Upper lobe of right lung (tissue), 1 donor: Measurements from ENCODE around the gene ZSWIM9. TPM values are rescaled to one million over a fixed set of nuclear protein-coding genes. Genes with fewer than 3 reads are reported as not detected.
A peak's percentile ranks its signal among the peaks of the same experiment; 100 is the strongest.

Experiments used
- ATAC-seq: fragments of 200-7000 bp; cut with Tn5 transposase; one replicate; pipeline ENCODE4 v1.9.1; 2020; ENCODE audit warnings: mild to moderate bottlenecking, moderate library complexity
- DNase-seq: peaks from one replicate; pipeline ENCODE4 v3.0.0-alpha.2; 2020
- H3K27ac ChIP-seq: fragments of 200-600 bp; one replicate; pipeline ENCODE4 v1.8.0; 2022
- H3K27me3 ChIP-seq: fragments of 200-600 bp; one replicate; pipeline ENCODE4 v1.8.0; 2022; ENCODE audit warnings: mild to moderate bottlenecking
- H3K36me3 ChIP-seq: fragments of 200-600 bp; one replicate; pipeline ENCODE4 v1.8.0; 2022
- H3K4me1 ChIP-seq: fragments of 200-600 bp; one replicate; pipeline ENCODE4 v1.8.0; 2022
- H3K4me3 ChIP-seq: fragments of 200-600 bp; one replicate; pipeline ENCODE4 v1.8.0; 2022; ENCODE audit warnings: mild to moderate bottlenecking
- H3K9me3 ChIP-seq: fragments of 200-600 bp; one replicate; pipeline ENCODE4 v1.8.0; 2022
- intact Hi-C: fragments of 100-400 bp; cut with DNase I; formaldehyde crosslinking; loops from one replicate; pipeline ENCODE4 v1.11.0; 2022
- total RNA-seq: library from RNA; stranded (reverse); fragmentation: NEBNext Ultra II Directional; extraction: Animal tissue kit (Norgen Biotek cat#: 25700); gene quantifications from one replicate; pipeline ENCODE4 v1.2.1, GENCODE V29; 2021
- TF ChIP-seq, protein P1 (sequence below): fragments of 200-600 bp; IDR thresholded peaks from one replicate; pipeline ENCODE4 v1.8.0; 2022; ENCODE audit warnings: antibody characterized with exemption
- donor health status: DM: no; HTN: yes; CAD: no; lungs with severe emphysema.

Gene ZSWIM9
- total RNA-seq, 1 donor from 2014 or later = 7.5 TPM

GRCh38 chr19:48203794-48204628 is 33.5 kb downstream of the ZSWIM9 start:
- Histone ChIP-seq H3K27ac (peak overlapping the region; percentile 61), H3K27me3 (no peaks in the 10 kb centered on the region), H3K36me3 (no peaks in the 10 kb centered on the region), H3K4me3 (peak overlapping the region; percentile 72), H3K9me3 (no peaks in the 10 kb centered on the region), H3K4me1 (peaks cover 12% of the 10 kb centered on the region)
- intact Hi-C loops = no loop called here
- TF ChIP-seq, protein P1, sequence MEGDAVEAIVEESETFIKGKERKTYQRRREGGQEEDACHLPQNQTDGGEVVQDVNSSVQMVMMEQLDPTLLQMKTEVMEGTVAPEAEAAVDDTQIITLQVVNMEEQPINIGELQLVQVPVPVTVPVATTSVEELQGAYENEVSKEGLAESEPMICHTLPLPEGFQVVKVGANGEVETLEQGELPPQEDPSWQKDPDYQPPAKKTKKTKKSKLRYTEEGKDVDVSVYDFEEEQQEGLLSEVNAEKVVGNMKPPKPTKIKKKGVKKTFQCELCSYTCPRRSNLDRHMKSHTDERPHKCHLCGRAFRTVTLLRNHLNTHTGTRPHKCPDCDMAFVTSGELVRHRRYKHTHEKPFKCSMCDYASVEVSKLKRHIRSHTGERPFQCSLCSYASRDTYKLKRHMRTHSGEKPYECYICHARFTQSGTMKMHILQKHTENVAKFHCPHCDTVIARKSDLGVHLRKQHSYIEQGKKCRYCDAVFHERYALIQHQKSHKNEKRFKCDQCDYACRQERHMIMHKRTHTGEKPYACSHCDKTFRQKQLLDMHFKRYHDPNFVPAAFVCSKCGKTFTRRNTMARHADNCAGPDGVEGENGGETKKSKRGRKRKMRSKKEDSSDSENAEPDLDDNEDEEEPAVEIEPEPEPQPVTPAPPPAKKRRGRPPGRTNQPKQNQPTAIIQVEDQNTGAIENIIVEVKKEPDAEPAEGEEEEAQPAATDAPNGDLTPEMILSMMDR = no peak
- DNase-seq (peak; percentile 96), ATAC-seq (peak; percentile 99)

GRCh38 chr19:48206397-48207093 is 36.1 kb downstream of the ZSWIM9 start:
- TF ChIP-seq, protein P1 = no peak
- ATAC-seq (peak; percentile 37), DNase-seq (peak; percentile 80)
- peaks cover 12% of the 10 kb centered on the region for H3K4me1 ChIP-seq
- peak overlapping the region; percentile 28 for H3K27ac ChIP-seq
- H3K36me3 ChIP-seq = peaks cover 20% of the 10 kb centered on the region
- no peaks in the 10 kb centered on the region for H3K27me3 ChIP-seq
- intact Hi-C loops = no loop called here
- H3K4me3 ChIP-seq = no peak overlapping the region
- no peaks in the 10 kb centered on the region for H3K9me3 ChIP-seq

DNA sequence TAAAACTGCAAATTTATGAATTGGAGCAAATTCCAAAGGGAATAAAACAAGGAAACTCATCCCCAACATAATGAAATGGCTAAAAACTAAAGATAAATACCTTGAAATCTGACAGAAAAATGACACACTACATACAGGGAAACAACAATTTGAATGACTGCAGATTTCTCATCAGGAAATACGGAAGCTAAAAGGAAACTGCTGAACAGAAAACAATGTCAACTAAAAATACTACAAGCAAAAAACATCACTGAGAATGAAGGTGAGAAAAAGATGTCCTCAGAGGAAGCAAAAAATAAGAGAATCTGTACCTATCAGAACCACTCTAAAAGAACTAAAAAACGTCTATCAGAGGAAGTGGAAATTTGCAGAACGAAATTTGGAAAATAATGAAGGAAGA is 39.5 kb downstream of the ZSWIM9 start:
- Histone ChIP-seq H3K36me3 (peaks cover 50% of the 10 kb centered on the region), H3K9me3 (no peaks in the 10 kb centered on the region), H3K4me1 (peaks cover 5% of the 10 kb centered on the region), H3K27ac (no peak overlapping the region), H3K4me3 (no peak overlapping the region), H3K27me3 (no peaks in the 10 kb centered on the region)
- TF ChIP-seq, protein P1 = no peak
- DNase-seq = no peak
- ATAC-seq = no peak
- intact Hi-C loops = no loop called here

GRCh38 chr19:48213959-48214358 is 43.5 kb downstream of the ZSWIM9 start:
- Histone ChIP-seq H3K9me3 (no peaks in the 10 kb centered on the region), H3K27me3 (no peaks in the 10 kb centered on the region), H3K4me1 (no peaks in the 10 kb centered on the region), H3K4me3 (no peak overlapping the region), H3K27ac (no peak overlapping the region), H3K36me3 (peaks cover 70% of the 10 kb centered on the region)
- DNase-seq (no peak), ATAC-seq (no peak)
- TF ChIP-seq, protein P1 = no peak
- intact Hi-C loops = no loop called here

DNA sequence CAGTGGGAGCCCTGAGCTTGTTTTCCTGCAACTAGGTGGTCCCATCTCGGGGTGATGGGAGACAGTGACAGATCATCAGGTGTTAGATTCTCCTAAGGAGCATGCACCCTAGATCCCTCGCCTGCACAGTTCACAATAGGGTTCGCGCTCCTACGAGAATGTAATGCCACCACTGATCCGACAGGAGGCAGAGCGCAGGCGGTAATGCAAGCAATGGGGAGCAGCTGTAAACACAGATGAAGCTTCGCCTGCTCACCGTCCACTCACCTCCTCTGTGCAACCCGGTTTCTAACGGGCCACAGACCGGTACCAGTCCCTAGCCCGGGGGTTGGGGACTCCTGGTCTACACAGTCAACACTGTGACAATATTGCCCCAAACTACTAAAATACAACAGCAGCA is 46.5 kb downstream of the ZSWIM9 start:
- ATAC-seq (no peak), DNase-seq (no peak)
- intact Hi-C loops = no loop called here
- Histone ChIP-seq H3K27me3 (no peaks in the 10 kb centered on the region), H3K4me3 (no peak overlapping the region), H3K4me1 (no peaks in the 10 kb centered on the region), H3K36me3 (peaks cover 71% of the 10 kb centered on the region), H3K27ac (no peak overlapping the region), H3K9me3 (no peaks in the 10 kb centered on the region)
- TF ChIP-seq, protein P1 = no peak
